RWPE2 (cell line): ENCODE data around the gene DENND5B.
"Not testable (repeated sequence)": the region's sequence is repeated elsewhere in the genome, so short reads cannot be mapped to it uniquely, and the experiment has no call there.

ENCODE experiments used
- ATAC-seq: fragments of 200-7000 bp; cut with Tn5 transposase; 3 replicates; pipeline ENCODE4 v1.9.1; 2021; ENCODE audit warnings: low read depth
- DNase-seq: peaks from one replicate; pipeline ENCODE4 v3.0.0-alpha.2; 2020; ENCODE audit warnings: low spot score
- H3K27ac ChIP-seq: fragments of 450-650 bp; 2 replicates; pipeline ENCODE4 v1.5.1; 2017; ENCODE audit warnings: mild to moderate bottlenecking; ENCODE audit not compliant: poor library complexity, severe bottlenecking
- H3K27me3 ChIP-seq: fragments of 250-450 bp; sonication (Bioruptor Pico); 2 replicates; pipeline ENCODE4 v1.5.1; 2021; ENCODE audit warnings: mild to moderate bottlenecking, moderate library complexity; ENCODE audit not compliant: insufficient read depth, poor library complexity, severe bottlenecking
- H3K36me3 ChIP-seq: fragments of 250-450 bp; sonication (Bioruptor Pico); 2 replicates; pipeline ENCODE4 v1.5.1; 2020; ENCODE audit warnings: low read depth, mild to moderate bottlenecking, moderate library complexity
- H3K4me1 ChIP-seq: fragments of 250-450 bp; sonication (Bioruptor Pico); 2 replicates; pipeline ENCODE4 v1.5.1; 2021; ENCODE audit warnings: mild to moderate bottlenecking, moderate library complexity; ENCODE audit not compliant: insufficient read depth, poor library complexity, severe bottlenecking
- H3K4me3 ChIP-seq: fragments of 250-450 bp; sonication (Bioruptor Pico); 2 replicates; pipeline ENCODE4 v1.5.1; 2021; ENCODE audit warnings: mild to moderate bottlenecking, moderate library complexity; ENCODE audit not compliant: severe bottlenecking
- H3K9me3 ChIP-seq: fragments of 250-450 bp; sonication (Bioruptor Pico); 2 replicates; pipeline ENCODE4 v1.5.1; 2021; ENCODE audit warnings: mild to moderate bottlenecking, moderate library complexity; ENCODE audit not compliant: severe bottlenecking
- CTCF ChIP-seq: fragments of 450-650 bp; IDR thresholded peaks from one replicate; pipeline ENCODE4 v1.5.1; 2017; ENCODE audit warnings: mild to moderate bottlenecking, moderate library complexity; ENCODE audit not compliant: poor library complexity, severe bottlenecking

Gene DENND5B

GRCh38 chr12:31506515-31507306 lies 84.2 kb downstream of the DENND5B start:
- DNase-seq = no peak
- TF ChIP-seq CTCF = no peak
- no peaks in the 10 kb centered on the region for H3K27me3 ChIP-seq
- H3K36me3 ChIP-seq = no peaks in the 10 kb centered on the region
- peaks cover 3% of the 10 kb centered on the region for H3K9me3 ChIP-seq
- H3K4me3 ChIP-seq = no peak overlapping the region
- ATAC-seq = peak; percentile 78
- peak overlapping the region; percentile 60 for H3K27ac ChIP-seq
- H3K4me1 ChIP-seq = peaks cover 26% of the 10 kb centered on the region

GRCh38 chr12:31504625-31505222 lies 86.2 kb downstream of the DENND5B start:
- no peak for TF ChIP-seq CTCF
- no peaks in the 10 kb centered on the region for H3K27me3 ChIP-seq
- no peak for ATAC-seq

GRCh38 chr12:31501014-31501413 lies 89.9 kb downstream of the DENND5B start:
- not testable (repeated sequence) for H3K9me3 ChIP-seq, H3K4me3 ChIP-seq, ATAC-seq, H3K27ac ChIP-seq, H3K36me3 ChIP-seq, H3K27me3 ChIP-seq, DNase-seq
- H3K4me1 ChIP-seq = peaks cover 21% of the 10 kb centered on the region

More at GRCh38 chr12:31504625-31505222, 86.2 kb downstream of the DENND5B start:
- Histone ChIP-seq H3K4me1 (peaks cover 28% of the 10 kb centered on the region), H3K27ac (no peak overlapping the region), H3K36me3 (no peaks in the 10 kb centered on the region), H3K9me3 (peaks cover 3% of the 10 kb centered on the region), H3K4me3 (no peak overlapping the region)
- no peak for DNase-seq

GRCh38 chr12:31499567-31499966 lies 91.4 kb downstream of the DENND5B start:
- no peak for TF ChIP-seq CTCF
- Histone ChIP-seq H3K4me3 (no peak overlapping the region), H3K36me3 (0 out of 2 replicates have a peak, but pooled peaks cover 3% of the 10 kb centered on the region), H3K27me3 (no peaks in the 10 kb centered on the region), H3K4me1 (peaks cover 23% of the 10 kb centered on the region), H3K9me3 (no peaks in the 10 kb centered on the region), H3K27ac (no peak overlapping the region)
- ATAC-seq = no peak
- no peak for DNase-seq

- H3K27me3 ChIP-seq = no peaks in the 10 kb centered on the region
- DNase-seq (no peak), ATAC-seq (no peak)
- peaks cover 23% of the 10 kb centered on the region for H3K4me1 ChIP-seq
- TF ChIP-seq CTCF = no peak
- no peak overlapping the region for H3K4me3 ChIP-seq
- H3K36me3 ChIP-seq = 0 out of 2 replicates have a peak, but pooled peaks cover 3% of the 10 kb centered on the region
- no peaks in the 10 kb centered on the region for H3K9me3 ChIP-seq
- H3K27ac ChIP-seq = no peak overlapping the region
These were observed 92.5 kb downstream of the DENND5B start for GRCh38 chr12:31498424-31498823.
